ENCODE results near the gene RPS6KA1.

- TF ChIP-seq EZH2 (IDR thresholded peaks at IDR 0.05) (no peak), POLR2AphosphoS5 (IDR thresholded peaks at IDR 0.05; ENCODE audit: borderline replicate concordance, low read depth, low read length) (no peak), FOXP2 (optimal IDR thresholded peaks at IDR 0.05; ENCODE audit: control extremely low read depth, extremely low read length, insufficient read depth) (no peak)
Measured at GRCh38 chr1:26571381-26571780, 41.8 kb downstream of the RPS6KA1 start.
